WTC11 (cell line): ENCODE data around the gene NXN. TPM values are rescaled to one million over a fixed set of nuclear protein-coding genes. Genes with fewer than 3 reads are reported as not detected.

Source experiments
- ATAC-seq: fragments of 200-7000 bp; cut with Tn5 transposase; 2 replicates; pipeline ENCODE4 v1.10.0; 2021; ENCODE audit warnings: mild to moderate bottlenecking, moderate library complexity
- CTCF ChIA-PET: fragments of 300-600 bp; sonication (Branson Sonifier 250); formaldehyde crosslinking; loops from one replicate; lab custom pipeline; 2021; ENCODE audit warnings: antibody characterized with exemption; lab: Charles Lee
- POLR2A ChIA-PET: fragments of 350-600 bp; sonication (Branson Sonifier 250); formaldehyde crosslinking; loops from one replicate; lab custom pipeline; 2021; ENCODE audit warnings: antibody characterized with exemption; lab: Charles Lee
- DNase-seq: peaks from one replicate; pipeline ENCODE4 v3.0.0; 2021; ENCODE audit warnings: low spot score
- H3K27ac Mint-ChIP-seq: 2 replicates; pipeline ENCODE4 v1.8.0; 2021; ENCODE audit warnings: mixed read lengths
- H3K27me3 Mint-ChIP-seq: 2 replicates; pipeline ENCODE4 v1.8.0; 2021; ENCODE audit warnings: low read depth, mild to moderate bottlenecking, moderate library complexity, mixed read lengths
- H3K36me3 Mint-ChIP-seq: 2 replicates; pipeline ENCODE4 v1.8.0; 2021; ENCODE audit warnings: mixed read lengths
- H3K4me1 Mint-ChIP-seq: 2 replicates; pipeline ENCODE4 v1.8.0; 2022; ENCODE audit warnings: mixed read lengths
- H3K4me3 Mint-ChIP-seq: 2 replicates; pipeline ENCODE4 v1.8.0; 2021; ENCODE audit warnings: mild to moderate bottlenecking, moderate library complexity, mixed read lengths
- H3K9me3 Mint-ChIP-seq: 2 replicates; pipeline ENCODE4 v1.8.0; 2021; ENCODE audit warnings: mixed read lengths
- AFF4 ChIP-seq: sonication (generic); formaldehyde crosslinking; IDR thresholded peaks from 2 replicates; pipeline ENCODE4 v1.8.1; 2023; ENCODE audit warnings: mild to moderate bottlenecking, missing genetic modification reagents, borderline replicate concordance
- ATF1 ChIP-seq: sonication (generic); formaldehyde crosslinking; IDR thresholded peaks from 2 replicates; pipeline ENCODE4 v1.8.1; 2023; ENCODE audit warnings: mild to moderate bottlenecking, moderate library complexity, missing genetic modification reagents
- CDX4 ChIP-seq: fragments of 250-450 bp; sonication (Bioruptor Pico); IDR thresholded peaks from 2 replicates; pipeline ENCODE4 v1.9.0; 2021; ENCODE audit warnings: moderate library complexity, mild to moderate bottlenecking, inconsistent platforms, borderline replicate concordance
- ELF4 ChIP-seq: sonication (generic); formaldehyde crosslinking; IDR thresholded peaks from 2 replicates; pipeline ENCODE4 v1.8.1; 2022; ENCODE audit warnings: low read depth, mild to moderate bottlenecking, moderate library complexity, missing genetic modification reagents
- ESRRA ChIP-seq: sonication (generic); formaldehyde crosslinking; IDR thresholded peaks from 2 replicates; pipeline ENCODE4 v1.8.1; 2022; ENCODE audit warnings: mild to moderate bottlenecking, missing genetic modification reagents, borderline replicate concordance
- FOXP1 ChIP-seq: sonication (generic); formaldehyde crosslinking; IDR thresholded peaks from 2 replicates; pipeline ENCODE4 v1.8.0; 2022; ENCODE audit warnings: missing genetic modification reagents, mild to moderate bottlenecking, moderate library complexity, borderline replicate concordance
- KAT7 ChIP-seq: sonication (generic); formaldehyde crosslinking; IDR thresholded peaks from 2 replicates; pipeline ENCODE4 v1.8.1; 2023; ENCODE audit warnings: missing genetic modification reagents, mild to moderate bottlenecking, borderline replicate concordance
- MLX ChIP-seq: sonication (generic); formaldehyde crosslinking; IDR thresholded peaks from 2 replicates; pipeline ENCODE4 v1.8.1; 2023; ENCODE audit warnings: mild to moderate bottlenecking, missing genetic modification reagents, moderate library complexity
- MXD4 ChIP-seq: fragments of 250-450 bp; sonication (Bioruptor Pico); IDR thresholded peaks from 2 replicates; pipeline ENCODE4 v1.8.0; 2021; ENCODE audit warnings: mild to moderate bottlenecking, moderate library complexity, borderline replicate concordance
- NFATC4 ChIP-seq: fragments of 250-450 bp; sonication (Bioruptor Pico); IDR thresholded peaks from 2 replicates; pipeline ENCODE4 v1.9.0; 2021; ENCODE audit warnings: mild to moderate bottlenecking
- NR1H2 ChIP-seq: sonication (generic); formaldehyde crosslinking; IDR thresholded peaks from 2 replicates; pipeline ENCODE4 v1.9.0; 2021; ENCODE audit warnings: mild to moderate bottlenecking, moderate library complexity, missing genetic modification reagents
- SMAD3 ChIP-seq: sonication (generic); formaldehyde crosslinking; IDR thresholded peaks from 2 replicates; pipeline ENCODE4 v1.8.0; 2022; ENCODE audit warnings: missing genetic modification reagents, mild to moderate bottlenecking, borderline replicate concordance
- SMAD4 ChIP-seq: sonication (generic); formaldehyde crosslinking; IDR thresholded peaks from 2 replicates; pipeline ENCODE4 v1.8.0; 2022; ENCODE audit warnings: mild to moderate bottlenecking, missing genetic modification reagents
- SOX15 ChIP-seq: fragments of 250-450 bp; sonication (Bioruptor Pico); IDR thresholded peaks from 2 replicates; pipeline ENCODE4 v1.9.0; 2021; ENCODE audit warnings: mild to moderate bottlenecking
- TEAD1 ChIP-seq: sonication (generic); formaldehyde crosslinking; IDR thresholded peaks from 2 replicates; pipeline ENCODE4 v1.8.0; 2022; ENCODE audit warnings: mild to moderate bottlenecking, missing genetic modification reagents
- TEAD4 ChIP-seq: sonication (generic); formaldehyde crosslinking; IDR thresholded peaks from 2 replicates; pipeline ENCODE4 v1.8.0; 2022; ENCODE audit warnings: mild to moderate bottlenecking, missing genetic modification reagents
- USF2 ChIP-seq: sonication (generic); formaldehyde crosslinking; IDR thresholded peaks from 2 replicates; pipeline ENCODE4 v1.8.1; 2023; ENCODE audit warnings: mild to moderate bottlenecking, missing genetic modification reagents, moderate library complexity
- ZBTB43 ChIP-seq: sonication (generic); formaldehyde crosslinking; IDR thresholded peaks from 2 replicates; pipeline ENCODE4 v1.8.1; 2023; ENCODE audit warnings: mild to moderate bottlenecking, missing genetic modification reagents
- ZNF138 ChIP-seq: sonication (generic); formaldehyde crosslinking; conservative IDR thresholded peaks from 2 replicates; pipeline ENCODE4 v1.8.1; 2022; ENCODE audit warnings: mild to moderate bottlenecking, moderate library complexity, missing genetic modification reagents
- ZNF416 ChIP-seq: fragments of 250-450 bp; sonication (Bioruptor Pico); IDR thresholded peaks from 2 replicates; pipeline ENCODE4 v1.9.0; 2021; ENCODE audit warnings: mild to moderate bottlenecking, inconsistent platforms
- total RNA-seq: library from RNA; stranded (reverse); gene quantifications from 3 replicates; pipeline ENCODE4 v1.2.3, GENCODE V29; 2021

Gene NXN
- total RNA-seq, 1 experiment from 2014 or later: 96.8 TPM

GRCh38 chr17:800446-801242 lies 178.9 kb downstream of the NXN start:
- no peak overlapping the region for H3K4me3 Mint-ChIP-seq
- POLR2A ChIA-PET: no interaction called here
- CTCF ChIA-PET: interaction anchor here (10.3 kb wide), 1 partner anchor 180 kb away, joined by 190 read pairs; the partner anchor contains the start of gene NXN

GRCh38 chr17:799261-799660 lies 180.3 kb downstream of the NXN start:
- no peak for TF ChIP-seq ZBTB43
- no peak for TF ChIP-seq SMAD3 (CRISPR knock-in tag)
- TF ChIP-seq ZNF138 (CRISPR knock-in tag): no peak
- TF ChIP-seq TEAD4 (CRISPR knock-in tag): no peak
- TF ChIP-seq SMAD4: no peak
- TF ChIP-seq NR1H2: no peak
- TF ChIP-seq MXD4 (CRISPR knock-in tag): no peak
- no peak for TF ChIP-seq AFF4 (CRISPR knock-in tag)
- no peak for TF ChIP-seq ELF4 (CRISPR knock-in tag)
- no peak for TF ChIP-seq ESRRA (CRISPR knock-in tag)
- no peak for TF ChIP-seq ZNF416 (CRISPR knock-in tag)
- no peak for TF ChIP-seq CDX4
- TF ChIP-seq FOXP1 (CRISPR knock-in tag): no peak
- TF ChIP-seq TEAD1 (CRISPR knock-in tag): no peak
- no peak for DNase-seq
- ChIA-PET POLR2A (no interaction called here), CTCF (interaction anchor here (0.7 to 10.3 kb wide), 5 partner anchors 9 to 197 kb away, joined by 3 to 190 read pairs (median 6); partner anchors contain the start of genes NXN and TIMM22)
- ATAC-seq: no peak
- Mint-ChIP-seq H3K4me1 (peaks cover 11% of the 10 kb centered on the region), H3K9me3 (no peaks in the 10 kb centered on the region), H3K27ac (peak overlapping the region; percentile 41; the same call in 1 of the 2 replicates), H3K27me3 (no peaks in the 10 kb centered on the region), H3K36me3 (peaks cover 9% of the 10 kb centered on the region), H3K4me3 (no peak overlapping the region)

More at GRCh38 chr17:800446-801242, 178.9 kb downstream of the NXN start:
- no peaks in the 10 kb centered on the region for H3K27me3 Mint-ChIP-seq
- DNase-seq (no peak), ATAC-seq (no peak)
- peaks cover 8% of the 10 kb centered on the region for H3K4me1 Mint-ChIP-seq
- H3K36me3 Mint-ChIP-seq: peaks cover 9% of the 10 kb centered on the region
- no peaks in the 10 kb centered on the region for H3K9me3 Mint-ChIP-seq
- TF ChIP-seq USF2 (CRISPR knock-in tag) (no peak), ATF1 (CRISPR knock-in tag) (no peak), SOX15 (CRISPR knock-in tag) (no peak), KAT7 (CRISPR knock-in tag) (no peak), MLX (CRISPR knock-in tag) (no peak), ZNF138 (CRISPR knock-in tag) (no peak), NFATC4 (CRISPR knock-in tag) (no peak)
- H3K27ac Mint-ChIP-seq: no peak overlapping the region; the same call in 1 of the 2 replicates
